CD4-positive, alpha-beta T cell (primary cell): ENCODE measurements around the gene VASP. TPM values are rescaled to one million over a fixed set of nuclear protein-coding genes. Genes with fewer than 3 reads are reported as not detected.

Experiments
- ATAC-seq: fragments of 200-7000 bp; cut with Tn5 transposase; one replicate; pipeline ENCODE4 v1.10.0; 2022; ENCODE audit warnings: mild to moderate bottlenecking; ENCODE audit not compliant: poor library complexity
- CTCF ChIA-PET: fragments of 350-600 bp; sonication (Branson Sonifier 250); formaldehyde crosslinking; loops from one replicate; lab custom pipeline; 2021; ENCODE audit warnings: antibody characterized with exemption, inconsistent platforms; lab: Charles Lee
- POLR2A ChIA-PET: fragments of 350-600 bp; sonication (Branson Sonifier 250); formaldehyde crosslinking; loops from one replicate; lab custom pipeline; 2021; ENCODE audit warnings: antibody characterized with exemption, inconsistent platforms; lab: Charles Lee
- DNase-seq, 14 experiments: peaks; one replicate each; pipeline ENCODE4 v3.0.0-alpha.2; 2013 to 2020; ENCODE audit warnings: mixed read lengths in 2 of 14
- H3K27ac ChIP-seq, 2 donors: one replicate each; pipeline versions ENCODE4 v1.5.1 to v1.7.0; 2013; ENCODE audit warnings: low read length in 2 of 2, low read depth in 1 of 2, mild to moderate bottlenecking in 1 of 2
- H3K27me3 ChIP-seq, 2 experiments: 1 replicate in 1 of 2; 2 replicates in 1 of 2; pipeline versions ENCODE4 v1.6.1 to v1.7.0; 2013; ENCODE audit warnings: low read length in 2 of 2, control low read depth in 1 of 2, mild to moderate bottlenecking in 1 of 2, moderate library complexity in 1 of 2; ENCODE audit not compliant: insufficient read depth in 2 of 2, control insufficient read depth in 1 of 2
- H3K36me3 ChIP-seq: one replicate; pipeline ENCODE4 v1.6.1; 2013; ENCODE audit warnings: low read length, control low read depth; ENCODE audit not compliant: insufficient read depth
- H3K4me1 ChIP-seq: one replicate; pipeline ENCODE4 v1.6.1; 2013; ENCODE audit warnings: low read length, control low read depth; ENCODE audit not compliant: insufficient read depth
- H3K4me3 ChIP-seq: one replicate; pipeline ENCODE4 v1.5.1; 2013; ENCODE audit warnings: mild to moderate bottlenecking, low read length, moderate library complexity
- H3K9me3 ChIP-seq, 2 experiments: 1 replicate in 1 of 2; 2 replicates in 1 of 2; pipeline versions ENCODE4 v1.6.1 to v1.7.0; 2013; ENCODE audit warnings: low read length in 2 of 2, mild to moderate bottlenecking in 2 of 2, control low read depth in 1 of 2, moderate library complexity in 1 of 2; ENCODE audit not compliant: control insufficient read depth in 1 of 2, insufficient read depth in 1 of 2
- H3K27ac Mint-ChIP-seq: one replicate; pipeline ENCODE4 v1.8.0; 2020; ENCODE audit warnings: mixed read lengths
- H3K27me3 Mint-ChIP-seq: one replicate; pipeline ENCODE4 v1.8.0; 2021; ENCODE audit warnings: mixed read lengths
- H3K36me3 Mint-ChIP-seq: one replicate; pipeline ENCODE4 v1.8.0; 2021; ENCODE audit warnings: low read depth, mixed read lengths
- H3K4me1 Mint-ChIP-seq: one replicate; pipeline ENCODE4 v1.8.0; 2021; ENCODE audit warnings: low read depth, mixed read lengths
- H3K4me3 Mint-ChIP-seq: one replicate; pipeline ENCODE4 v1.8.0; 2020; ENCODE audit warnings: mild to moderate bottlenecking, mixed read lengths
- H3K9me3 Mint-ChIP-seq: one replicate; pipeline ENCODE4 v1.8.0; 2020; ENCODE audit warnings: mixed read lengths
- CTCF ChIP-seq: fragments of 200-600 bp; IDR thresholded peaks from one replicate; pipeline ENCODE4 v1.8.0; 2022; ENCODE audit warnings: antibody characterized with exemption, mild to moderate bottlenecking
- intact Hi-C, 2 experiments: fragments of 100-400 bp; cut with DNase I in 1 of 2; cut with micrococcal nuclease in 1 of 2; formaldehyde crosslinking; loops; one replicate each; pipeline versions ENCODE4 v1.15.1 to v1.9.0; 2023 to 2025; cut with DNase I, micrococcal nuclease
- total RNA-seq, 174 experiments: library from RNA in 2 of 174; stranded (reverse) in 2 of 174; gene quantifications; one replicate each; pipeline ENCODE4 v1.2.3 and lab custom pipeline; 2021 to 2026

VASP gene
- total RNA-seq, 2 experiments from 2014 or later: 49.9 to 55.5 TPM

- ChIA-PET POLR2A (no interaction called here), CTCF (no interaction called here)
- H3K36me3 ChIP-seq: no peaks in the 10 kb centered on the region
- H3K4me3 ChIP-seq: no peak overlapping the region
- Mint-ChIP-seq H3K27ac (no peak overlapping the region), H3K27me3 (peaks cover 9% of the 10 kb centered on the region), H3K4me3 (no peak overlapping the region), H3K4me1 (peaks cover 19% of the 10 kb centered on the region), H3K9me3 (no peaks in the 10 kb centered on the region), H3K36me3 (peaks cover 10% of the 10 kb centered on the region)
- H3K27ac ChIP-seq: no peak overlapping the region
- intact Hi-C loops: no loop called here
- DNase-seq (peak in 1 of 14 experiments; percentile 30), ATAC-seq (no peak)
- H3K9me3 ChIP-seq: no peaks in the 10 kb centered on the region
- peaks cover 25% of the 10 kb centered on the region for H3K4me1 ChIP-seq
- no peak for TF ChIP-seq CTCF
- H3K27me3 ChIP-seq: no peaks in the 10 kb centered on the region
Observed at GRCh38 chr19:45483033-45483432, 24.2 kb upstream of the VASP start.

GRCh38 chr19:45484273-45484945, 22.9 kb upstream of the VASP start:
- Mint-ChIP-seq H3K9me3 (no peaks in the 10 kb centered on the region), H3K4me3 (peak overlapping the region; percentile 20), H3K4me1 (peaks cover 6% of the 10 kb centered on the region), H3K27ac (no peak overlapping the region), H3K27me3 (peaks cover 7% of the 10 kb centered on the region), H3K36me3 (no peaks in the 10 kb centered on the region)
- DNase-seq (peak in 2 of 14 experiments; percentile 12 to 38), ATAC-seq (no peak)
- H3K27ac ChIP-seq: no peak overlapping the region
- no peak for TF ChIP-seq CTCF
- H3K4me1 ChIP-seq: peaks cover 14% of the 10 kb centered on the region
- H3K27me3 ChIP-seq: no peaks in the 10 kb centered on the region
- POLR2A ChIA-PET: interaction anchor here (0.8 to 1.7 kb wide), 4 partner anchors 11 to 193 kb away, joined by 3 to 26 read pairs (median 4); partner anchors contain the start of gene FOSB
- intact Hi-C loops: loop anchor here (2.0 kb wide), 2 partner anchors 14 to 22 kb away; partner anchors contain the start of genes PPM1N (in 1 of the 2) and VASP (in 1 of the 2)
- CTCF ChIA-PET: interaction anchor here (0.7 to 6.0 kb wide), 18 partner anchors 12 to 379 kb away, joined by 3 to 88 read pairs (median 4); partner anchors contain the start of genes FOSB, PPM1N, PPP1R13L and RTN2
- H3K4me3 ChIP-seq: no peak overlapping the region
- no peaks in the 10 kb centered on the region for H3K9me3 ChIP-seq
- H3K36me3 ChIP-seq: no peaks in the 10 kb centered on the region

GRCh38 chr19:45485305-45486077, 21.8 kb upstream of the VASP start:
- TF ChIP-seq CTCF: peak; percentile 86
- ChIA-PET CTCF (interaction anchor here (0.6 to 6.0 kb wide), 32 partner anchors 8 to 1368 kb away, joined by 3 to 88 read pairs (median 4); partner anchors contain the start of genes DMPK, FOSB, PPM1N and PPP1R13L), POLR2A (interaction anchor here (0.8 to 1.7 kb wide), 7 partner anchors 10 to 192 kb away, joined by 3 to 26 read pairs (median 4); partner anchors contain the start of genes FOSB and PPM1N)
- intact Hi-C loops: loop anchor here (2.0 kb wide), 2 partner anchors 13 to 21 kb away; partner anchors contain the start of genes PPM1N (in 1 of the 2) and VASP (in 1 of the 2)
- no peaks in the 10 kb centered on the region for H3K36me3 ChIP-seq
- H3K27ac ChIP-seq: no peak overlapping the region
- no peaks in the 10 kb centered on the region for H3K36me3 Mint-ChIP-seq
- H3K27ac Mint-ChIP-seq: peak overlapping the region; percentile 47
- peaks cover 6% of the 10 kb centered on the region for H3K4me1 Mint-ChIP-seq
- H3K4me3 ChIP-seq: peak overlapping the region; percentile 69
- ATAC-seq (peak; percentile 99), DNase-seq (peak; percentile 95 to 98 (median 97))
- no peaks in the 10 kb centered on the region for H3K27me3 ChIP-seq
- no peaks in the 10 kb centered on the region for H3K9me3 ChIP-seq
- H3K9me3 Mint-ChIP-seq: no peaks in the 10 kb centered on the region
- H3K27me3 Mint-ChIP-seq: peaks cover 7% of the 10 kb centered on the region
- peaks cover 14% of the 10 kb centered on the region for H3K4me1 ChIP-seq
- H3K4me3 Mint-ChIP-seq: peak overlapping the region; percentile 98
